Purkinje cell (primary cell): ENCODE measurements around the gene PLAAT2. TPM values are rescaled to one million over a fixed set of nuclear protein-coding genes. Genes with fewer than 3 reads are reported as not detected.

Source experiments
- polyA plus RNA-seq: library from polyadenylated mRNA; unstranded; fragments of >200 nt; fragmentation: Nextera tagmentation; gene quantifications from 2 replicates; pipeline ENCODE4 v1.2.1, GENCODE V29; 2014

PLAAT2 gene
- polyA plus RNA-seq: not detected in 2 replicates

DNA sequence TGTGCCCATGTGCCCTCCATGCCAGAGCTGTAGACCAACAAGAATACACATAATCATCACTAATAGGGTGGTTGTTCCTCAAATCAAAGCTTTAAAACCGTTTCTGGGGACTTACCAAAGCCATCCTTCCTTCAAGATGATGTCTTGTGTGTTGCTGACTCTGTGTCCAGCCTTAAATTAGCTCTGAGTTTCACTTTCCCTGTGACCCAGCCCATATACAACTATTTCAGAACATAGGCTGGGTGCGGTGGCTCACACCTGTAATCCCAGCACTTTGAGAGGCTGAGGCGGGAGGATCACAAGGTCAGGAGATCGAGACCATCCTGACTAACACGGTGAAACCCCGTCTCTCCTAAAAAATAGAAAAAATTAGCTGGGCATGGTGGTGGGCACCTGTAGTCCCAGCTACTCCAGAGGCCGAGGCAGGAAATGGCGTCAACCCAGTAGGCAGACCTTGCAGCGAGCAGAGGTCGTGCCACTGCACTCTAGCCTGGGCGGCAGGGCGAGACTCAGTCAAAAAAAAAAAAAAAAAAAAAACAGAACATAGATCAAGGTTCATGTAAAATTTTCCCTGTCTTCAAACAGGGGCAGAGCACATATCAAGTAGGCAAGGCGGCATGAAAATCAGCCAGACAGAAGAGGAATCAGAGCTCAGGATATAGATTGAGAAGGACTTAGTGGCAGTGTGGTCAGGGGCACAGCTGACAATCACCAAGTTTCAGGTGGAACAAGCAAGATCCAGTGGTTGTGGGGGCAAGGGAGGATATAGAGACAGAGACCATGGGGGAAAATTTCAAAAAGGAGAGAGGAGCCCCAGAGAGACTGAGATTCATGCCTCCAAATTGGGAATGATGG, at the start of gene PLAAT2:
PLAAT2 (minus strand) TSS at position 179 of the 855 bp plus-strand sequence; CDS start at position 124, 55 bp downstream.

GRCh38 chr11:63536669-63537292, 26.4 kb downstream of the PLAAT2 start, which contains the start of gene PLAAT4:
Gene PLAAT4, plus strand, starts transcription at chr11:63536808. Its CDS starts 61 bp downstream, at chr11:63536869.

DNA sequence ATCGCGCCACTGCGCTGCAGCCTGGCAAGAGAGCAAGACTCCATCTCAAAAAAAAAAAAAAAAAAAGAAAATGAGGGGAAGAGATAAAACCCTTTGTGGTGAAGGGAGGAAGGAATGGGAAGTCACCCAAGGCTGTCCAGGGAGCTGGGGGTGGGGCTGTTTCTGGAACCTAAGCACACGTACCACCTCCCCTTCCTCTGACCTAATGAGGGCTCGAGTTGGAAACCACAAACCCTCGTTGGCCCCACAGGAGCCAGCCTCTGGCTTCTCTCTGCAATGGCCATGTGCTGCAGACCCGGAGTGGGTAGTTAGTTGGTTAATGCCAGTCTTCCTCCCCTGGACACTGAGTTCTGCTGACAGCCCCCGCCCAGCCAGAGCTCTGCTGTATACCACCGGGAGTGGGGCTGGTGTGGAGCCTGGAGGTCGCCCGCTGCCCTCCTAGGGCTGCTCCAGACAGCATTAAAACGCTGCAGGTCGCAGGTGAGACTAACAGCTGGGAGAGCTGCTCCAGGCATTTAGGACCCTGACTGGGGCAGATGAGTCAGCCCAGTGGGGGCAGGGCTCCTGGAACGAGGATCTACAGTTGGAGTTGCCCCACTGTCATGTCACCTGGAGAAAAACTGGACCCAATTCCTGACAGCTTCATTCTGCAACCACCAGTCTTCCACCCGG, 57.2 kb downstream of the PLAAT2 start, which contains the start of gene LGALS12:
LGALS12 (plus strand) TSS at position 228 of the 672 bp plus-strand sequence; CDS start at position 603, 375 bp downstream.

Other genes starting within 250 kb of the PLAAT2 start
- not detected in 2 replicates for gene SLC22A9, start 193.6 kb downstream of the PLAAT2 start, polyA plus RNA-seq
- gene PLAAT5, start 72.2 kb downstream of the PLAAT2 start, polyA plus RNA-seq: 0.73 TPM in 1 of 2 replicates, not detected in the other
- not detected in 2 replicates for gene LGALS12, start 57.3 kb downstream of the PLAAT2 start, polyA plus RNA-seq
- 3.6 and 4.5 TPM in 2 replicates for gene PLAAT4, start 26.6 kb downstream of the PLAAT2 start, polyA plus RNA-seq
- 6.3 and 13.5 TPM in 2 replicates for gene PLAAT3, start 51.1 kb upstream of the PLAAT2 start, polyA plus RNA-seq
- gene ATL3, start 108.0 kb upstream of the PLAAT2 start, polyA plus RNA-seq: 2.2 and 2.3 TPM in 2 replicates
- 24.2 and 191 TPM in 2 replicates for gene RTN3, start 118.1 kb upstream of the PLAAT2 start, polyA plus RNA-seq
- 0.69 TPM in 1 of 2 replicates, not detected in the other for gene ZFTA, start 205.4 kb upstream of the PLAAT2 start, polyA plus RNA-seq